NCI-H1930 (cell line): ENCODE data around the gene CFAP54.

Source experiments
- DNase-seq, 2 experiments: peaks; one replicate each; lab custom pipeline; 2025; lab: John Stamatoyannopoulos, UW

CFAP54 gene

DNA sequence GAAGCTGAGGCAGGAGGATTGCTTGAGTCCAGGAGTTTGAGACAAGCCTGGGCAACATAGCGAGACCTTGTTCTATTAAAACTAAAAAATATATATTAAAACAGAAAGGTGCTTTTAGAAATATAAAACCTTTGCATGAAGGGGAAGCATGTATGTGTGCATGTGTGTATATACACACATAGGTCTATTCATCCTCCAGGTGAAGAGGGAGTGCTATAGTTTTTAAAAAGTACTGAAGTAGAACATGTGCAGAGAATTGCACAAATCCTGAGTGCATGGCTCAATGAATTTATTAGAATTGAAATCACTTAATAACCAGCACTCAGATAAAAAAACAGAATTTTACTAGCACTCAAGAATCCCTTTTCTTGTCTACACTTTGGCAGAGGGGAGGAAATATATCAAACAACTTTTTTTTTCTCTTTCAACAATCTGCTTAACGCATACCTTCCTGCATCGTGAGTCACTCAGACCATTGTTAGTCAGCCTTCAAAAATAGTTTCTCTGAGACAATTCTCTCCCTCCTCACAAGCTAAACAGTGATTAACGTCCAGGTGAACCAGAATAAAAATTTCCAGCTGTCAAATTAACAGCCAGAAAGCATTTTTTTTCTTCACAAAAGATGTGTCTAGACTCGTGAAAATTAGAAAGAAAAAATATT lies 400.0 kb downstream of the CFAP54 start:
- no peak for DNase-seq

DNA sequence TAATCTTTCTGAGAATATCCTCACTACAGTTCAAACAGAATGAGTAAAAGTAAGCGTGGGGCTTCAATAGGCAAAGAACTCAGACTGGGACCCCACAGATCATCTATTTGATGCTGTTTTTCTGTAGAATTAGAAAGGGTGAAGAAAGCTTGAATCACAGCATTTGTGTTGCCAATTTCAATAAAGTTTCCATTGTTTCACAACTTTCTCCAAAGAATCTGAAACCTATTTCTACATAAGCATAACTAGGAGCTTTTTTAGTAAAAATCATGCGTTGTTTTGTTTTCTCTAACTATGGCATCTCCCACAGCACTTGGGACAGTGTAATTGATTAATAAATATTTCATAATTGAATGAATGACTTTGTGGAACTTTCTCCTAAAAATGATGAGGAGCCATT lies 401.0 kb downstream of the CFAP54 start:
- no peak for DNase-seq

DNA sequence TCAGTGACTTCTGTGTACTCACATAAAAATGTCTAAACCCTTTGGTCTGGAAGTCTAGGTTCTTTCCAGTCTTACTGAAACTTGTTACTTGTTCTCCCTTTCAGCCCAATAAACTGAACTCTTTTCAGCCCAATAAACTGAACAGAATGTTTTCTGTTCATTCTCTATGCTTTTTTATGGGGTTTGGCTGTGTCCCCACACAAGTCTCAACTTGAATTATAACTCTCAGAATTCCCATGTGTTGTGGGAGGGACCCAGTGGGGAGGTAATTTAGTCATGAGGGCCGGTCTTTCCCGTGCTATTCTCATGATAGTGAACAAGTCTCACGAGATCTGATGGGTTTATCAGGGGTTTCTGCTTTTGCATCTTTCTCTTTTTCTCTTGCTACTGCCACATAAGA lies 402.7 kb downstream of the CFAP54 start:
- no peak for DNase-seq

DNA sequence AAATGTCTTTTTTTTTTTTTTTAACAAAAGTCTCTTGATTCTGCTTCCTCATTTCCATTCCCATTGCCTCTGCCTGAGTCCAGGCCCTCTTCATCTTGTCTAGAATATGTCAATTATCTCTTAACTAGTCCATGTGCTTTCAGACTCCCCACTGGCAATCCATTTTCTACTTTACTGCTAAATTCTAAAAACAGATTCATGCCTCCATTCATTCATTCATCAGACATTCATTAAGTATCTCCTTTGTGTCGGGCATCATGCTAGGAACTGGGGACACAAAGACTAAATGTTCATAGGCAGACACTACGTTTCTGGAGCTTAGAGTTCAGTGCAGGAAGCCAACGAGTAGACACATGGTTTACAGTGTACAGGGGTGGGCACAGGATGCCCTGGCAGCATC lies 408.0 kb downstream of the CFAP54 start:
- DNase-seq: no peak

DNA sequence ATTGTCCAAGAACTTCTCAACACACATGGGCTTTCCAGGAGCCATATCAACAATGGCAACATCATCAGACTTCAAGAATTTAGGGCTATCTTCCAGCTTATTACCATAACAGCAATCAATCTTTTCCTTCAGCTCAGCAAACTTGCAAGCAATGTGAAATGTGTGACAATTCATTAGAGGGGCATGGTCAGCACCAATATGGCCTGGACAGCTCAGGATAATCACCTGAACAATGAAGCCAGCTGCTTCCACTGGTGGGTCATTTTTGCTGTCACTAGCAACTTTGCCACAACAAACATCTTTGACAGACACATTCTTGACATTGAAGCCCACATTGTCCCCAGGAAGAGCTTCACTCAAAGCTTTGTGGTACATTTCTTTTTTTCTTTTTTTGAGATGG lies 411.8 kb downstream of the CFAP54 start:
- no peak for DNase-seq

DNA sequence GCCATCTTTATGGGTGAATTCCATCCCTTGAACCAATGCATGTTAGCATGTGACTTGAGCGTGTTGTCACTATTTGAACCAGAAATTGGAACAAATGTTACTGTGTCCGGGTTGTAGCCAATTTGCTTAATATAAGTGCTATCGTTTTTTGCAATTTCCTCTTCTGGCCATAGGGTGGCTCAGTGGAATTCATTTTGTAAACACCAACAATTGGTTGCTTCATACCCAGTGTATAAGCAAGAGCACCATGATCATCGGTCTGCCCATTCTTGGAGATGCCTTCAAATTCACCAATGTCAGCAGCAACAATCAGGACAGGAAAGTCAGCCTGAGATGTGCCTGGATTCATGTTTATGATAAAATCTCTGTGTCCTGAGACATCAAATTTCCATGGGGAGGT lies 412.7 kb downstream of the CFAP54 start:
- no peak for DNase-seq

DNA sequence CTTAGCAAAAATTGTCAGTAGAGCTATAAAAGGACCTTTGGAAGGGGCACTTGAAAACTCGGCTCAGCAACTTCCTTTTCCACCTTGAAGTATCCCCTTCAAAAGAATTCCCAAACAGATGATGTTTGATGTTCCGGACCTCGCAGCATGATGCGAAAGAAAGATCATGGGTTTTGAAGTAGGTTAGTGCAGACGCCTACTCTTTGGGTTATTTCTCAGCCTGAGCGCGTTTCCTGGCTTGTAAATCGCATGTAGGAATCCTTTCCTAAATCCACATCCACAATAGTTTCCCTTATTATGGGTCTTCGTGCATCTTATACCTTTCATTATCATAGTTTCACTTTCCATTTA lies 417.1 kb downstream of the CFAP54 start:
- DNase-seq: no peak

DNA sequence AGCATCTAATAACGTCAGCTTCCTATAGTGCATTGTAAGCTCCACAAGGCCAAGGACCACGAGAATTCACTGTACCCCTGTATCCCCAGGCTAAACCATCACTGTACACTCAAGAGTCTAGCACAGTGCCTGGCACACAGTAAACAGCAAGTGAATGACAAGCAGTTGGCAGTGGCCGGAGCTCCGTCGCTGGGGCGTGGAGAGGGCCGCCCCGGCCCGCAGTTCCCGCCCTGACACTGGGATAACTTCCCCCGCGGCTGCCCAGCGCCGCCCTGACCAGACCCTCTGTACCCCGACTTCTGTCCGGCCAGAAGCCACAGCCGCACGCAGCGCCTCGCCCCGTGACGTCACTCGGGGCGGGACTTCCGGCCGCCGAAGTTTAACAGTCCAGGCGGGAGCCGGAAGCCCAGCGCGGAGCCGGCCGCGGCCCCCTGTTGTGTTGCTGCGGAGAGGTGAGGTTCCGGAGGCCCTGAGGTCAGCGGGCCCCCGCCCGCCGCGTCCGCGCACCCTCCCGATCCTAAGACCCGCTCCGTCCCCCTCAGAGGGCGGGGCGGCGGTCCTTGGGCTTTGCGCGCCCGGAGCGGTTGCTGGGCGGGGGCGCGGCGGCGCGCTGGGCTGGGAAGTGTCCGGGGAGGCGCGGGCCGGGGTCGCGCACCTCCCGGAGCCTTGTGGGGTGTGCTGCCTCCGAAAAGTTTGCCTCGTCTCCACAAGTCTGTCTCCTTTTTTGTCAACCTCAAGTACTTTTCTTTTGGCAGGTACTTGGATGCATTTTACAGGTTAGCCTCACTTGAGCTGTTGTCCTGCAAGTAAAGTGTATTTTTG lies 417.7 kb downstream of the CFAP54 start, which contains the start of gene NEDD1:
TSS of gene NEDD1 (plus strand) at position 409 of the 822 bp plus-strand sequence. CDS start 2,503 bp downstream, outside the sequence.
- peak; percentile 70 to 79 for DNase-seq

DNA sequence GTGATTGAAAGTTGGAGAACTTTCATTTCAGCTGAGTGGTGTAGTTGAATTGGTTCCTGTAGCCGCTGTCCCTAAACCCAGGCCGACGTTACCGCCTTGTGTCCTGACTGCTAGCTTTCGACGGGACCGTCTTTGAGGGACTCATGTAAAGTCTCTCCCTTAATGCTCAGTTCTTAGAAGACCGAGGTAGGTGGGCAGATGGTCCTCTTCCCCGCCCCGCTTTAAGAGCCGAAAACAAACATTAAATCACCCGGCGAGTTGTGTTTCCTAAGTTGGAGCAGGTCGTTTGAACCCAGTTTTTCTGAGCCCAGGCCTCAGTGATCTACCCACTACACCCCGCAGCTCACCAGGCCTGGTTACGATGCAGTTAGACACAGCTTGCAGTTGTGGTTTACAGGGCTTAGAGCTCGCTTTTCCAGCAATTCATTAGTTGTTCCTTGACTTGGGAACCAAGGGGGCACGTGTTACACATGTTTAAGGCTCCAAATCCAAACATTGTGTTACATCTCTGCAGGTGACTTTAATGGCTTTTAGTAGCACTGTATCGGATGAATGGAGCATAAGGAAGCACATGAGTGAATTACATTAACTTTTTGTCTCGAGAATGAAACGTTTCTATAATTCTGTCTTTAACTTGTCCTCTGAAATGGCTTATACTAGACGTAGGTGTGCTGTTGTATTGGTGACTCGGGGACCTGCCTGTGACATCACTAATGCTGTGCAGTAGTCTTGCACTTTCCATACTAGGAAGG lies 418.5 kb downstream of the CFAP54 start:
- DNase-seq: no peak

DNA sequence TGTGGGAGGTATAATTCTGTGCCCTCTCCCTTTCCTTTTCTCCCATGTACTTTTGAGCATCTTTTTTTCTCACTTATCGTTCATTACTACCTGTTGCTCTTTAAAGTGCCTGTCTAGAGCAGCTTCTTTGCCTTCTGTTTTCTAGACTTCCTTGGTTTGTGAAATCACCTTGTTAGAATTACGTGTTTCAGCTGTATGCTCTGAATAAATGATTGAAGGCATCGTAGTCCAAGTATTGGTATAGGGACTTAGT lies 419.0 kb downstream of the CFAP54 start:
- no peak for DNase-seq

DNA sequence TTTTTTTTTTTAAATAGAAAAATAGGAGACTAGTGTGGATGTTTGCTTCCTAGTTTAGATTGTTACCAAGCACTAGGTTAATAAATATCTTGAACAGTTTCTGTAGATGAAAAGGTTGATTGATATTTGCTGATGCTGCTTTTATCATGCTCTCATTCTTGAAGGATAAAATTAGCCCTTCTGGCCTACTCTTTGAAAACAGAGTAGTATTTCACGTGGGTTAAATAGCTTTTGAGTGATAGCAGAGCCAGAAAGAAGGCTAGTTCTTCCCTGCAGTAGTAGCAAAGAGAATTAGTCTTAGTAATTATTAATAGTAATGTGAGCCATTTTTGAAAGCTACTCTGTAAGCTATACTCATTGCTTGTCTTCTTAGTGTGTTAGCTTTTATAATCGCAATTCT lies 422.9 kb downstream of the CFAP54 start:
- DNase-seq: no peak

DNA sequence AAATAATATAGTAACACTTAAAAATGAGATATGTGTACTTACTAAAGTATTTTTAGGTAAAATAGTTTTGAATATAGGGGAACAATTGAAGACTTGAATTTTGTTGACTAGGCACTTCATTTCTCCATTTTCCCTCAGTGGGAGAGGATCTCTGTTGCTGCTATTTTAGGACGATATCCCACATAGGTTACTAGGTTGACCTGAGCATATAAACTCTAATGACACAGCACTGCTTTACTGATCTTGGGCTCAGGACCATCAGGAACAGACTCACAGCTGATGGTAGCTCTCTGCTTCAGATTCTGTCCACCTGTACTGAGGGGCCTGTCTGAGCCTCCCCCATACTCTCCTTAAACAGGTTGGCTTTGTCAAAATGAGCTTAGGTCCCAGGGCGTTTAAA lies 423.6 kb downstream of the CFAP54 start:
- DNase-seq: no peak

DNA sequence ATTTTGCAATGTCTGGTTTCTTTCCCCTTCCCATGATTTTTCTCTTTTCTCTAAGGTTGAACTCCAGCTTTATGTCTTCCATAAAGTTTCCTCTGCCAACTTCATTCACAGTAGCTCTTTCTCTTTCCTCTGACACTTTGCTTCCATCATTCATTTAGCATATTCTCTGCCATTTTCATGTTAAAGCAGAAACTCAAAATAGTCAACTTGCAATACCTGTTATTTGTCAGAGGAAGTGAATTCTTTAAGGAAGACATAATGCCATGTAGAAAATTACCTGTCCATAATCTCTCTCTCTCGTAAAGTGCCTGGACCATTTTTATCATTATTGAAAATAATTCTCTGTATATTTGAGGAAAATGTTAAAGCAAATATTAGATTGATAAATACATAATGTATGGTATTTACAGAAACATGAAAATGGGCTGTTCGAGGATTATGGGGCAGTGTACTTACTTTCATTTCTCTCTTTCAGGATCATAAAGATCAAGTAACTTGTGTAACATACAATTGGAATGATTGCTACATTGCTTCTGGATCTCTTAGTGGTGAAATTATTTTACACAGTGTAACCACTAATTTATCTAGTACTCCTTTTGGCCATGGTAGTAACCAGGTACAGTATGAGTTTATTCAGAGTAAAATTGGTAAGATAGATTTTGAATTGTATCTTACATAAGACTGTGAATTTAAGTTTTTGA lies 430.3 kb downstream of the CFAP54 start:
- no peak for DNase-seq
